Measurements from ENCODE around the gene PCBP4.

Gene PCBP4

DNA sequence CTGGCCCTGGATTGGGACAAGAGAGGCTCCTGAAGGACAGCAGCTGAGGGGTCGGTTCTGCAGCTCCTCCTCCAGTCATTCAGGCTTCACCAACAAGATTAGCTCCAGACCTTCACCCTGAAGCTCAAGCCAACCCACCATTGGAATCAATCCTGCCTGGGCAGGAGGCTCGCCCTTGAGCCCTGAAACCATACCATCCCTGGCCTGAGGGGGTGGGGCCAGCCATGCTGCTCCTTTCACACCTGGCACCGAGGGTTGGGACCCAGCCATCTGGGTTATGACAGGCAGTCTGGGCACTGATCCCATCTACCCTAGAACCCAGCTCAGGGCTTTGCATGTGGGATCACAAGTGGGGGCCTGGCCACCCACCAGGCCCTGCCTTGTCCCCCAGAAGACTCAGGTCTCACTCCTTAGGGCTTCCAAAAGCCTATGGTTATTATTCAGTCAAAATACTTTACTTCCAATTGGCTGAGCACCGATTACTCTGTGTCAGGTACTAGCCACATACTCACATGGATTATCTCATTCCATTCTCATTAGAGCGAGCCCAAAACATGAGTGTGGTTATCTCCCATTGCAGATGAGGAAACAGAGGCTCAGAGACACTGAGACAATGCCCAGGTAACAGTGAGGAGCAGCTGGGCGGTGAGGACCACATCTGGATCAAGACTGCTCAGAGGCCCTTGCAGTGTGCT is 3.5 kb upstream of the PCBP4 start:
- no peak for DNase-seq

DNA sequence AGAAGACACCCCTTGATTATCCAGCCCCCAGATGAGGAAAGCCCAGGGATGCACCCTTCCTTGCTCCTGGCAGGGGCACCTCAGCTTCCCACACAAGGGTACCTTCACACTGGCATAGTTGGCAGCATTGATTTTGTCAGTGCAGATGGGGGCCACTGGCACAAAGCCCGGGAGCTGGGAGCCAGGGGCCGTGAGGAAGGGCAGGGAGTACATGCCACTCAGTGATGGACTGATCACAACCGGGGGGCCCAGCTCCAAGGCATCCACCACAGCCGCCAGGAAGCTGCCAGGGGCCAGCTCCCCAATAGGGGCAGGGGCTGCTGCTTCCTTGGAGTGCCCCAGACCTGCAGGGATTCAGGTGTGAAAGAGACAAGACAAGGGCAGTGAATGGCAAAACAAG is 2.6 kb upstream of the PCBP4 start:
- no peak for DNase-seq

DNA sequence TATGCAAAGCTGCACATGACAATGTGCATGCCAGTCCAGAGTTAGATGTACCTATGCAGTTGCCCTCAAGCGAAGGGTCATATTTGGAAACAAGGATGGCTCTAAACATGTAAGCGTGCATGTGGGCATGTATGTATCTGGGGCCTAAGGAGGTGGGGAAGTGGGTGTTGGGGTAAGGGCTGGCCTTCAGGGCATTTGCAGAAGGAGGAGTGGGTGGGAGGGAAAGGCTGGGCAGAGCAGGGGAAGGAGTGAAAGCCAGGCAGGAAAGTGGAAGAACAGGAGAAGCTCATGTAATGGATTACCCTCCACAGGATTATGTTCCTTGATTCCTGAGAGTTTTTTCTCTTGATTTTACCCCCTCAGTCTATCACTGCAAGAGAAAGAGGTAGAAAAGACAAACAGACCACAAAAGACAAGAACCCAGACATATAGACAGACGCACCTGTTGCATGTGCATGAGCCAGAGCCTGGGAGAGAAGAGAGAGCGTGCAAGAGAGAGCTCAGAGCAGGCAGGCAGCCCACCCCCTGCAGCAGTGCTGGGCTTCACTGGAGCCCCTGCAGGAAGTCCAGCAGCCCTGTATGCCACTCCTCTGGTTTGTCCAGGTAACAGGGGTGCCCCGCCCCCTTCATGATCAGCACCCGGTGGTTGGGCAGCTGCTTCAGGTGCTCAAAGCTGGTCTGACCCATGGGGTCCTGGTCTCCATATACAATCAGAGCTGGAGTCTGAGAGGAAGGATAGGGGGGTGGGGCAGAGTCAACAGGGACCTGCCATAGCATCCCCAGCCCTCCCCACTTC is 1.8 kb upstream of the PCBP4 start:
- no peak for DNase-seq

DNA sequence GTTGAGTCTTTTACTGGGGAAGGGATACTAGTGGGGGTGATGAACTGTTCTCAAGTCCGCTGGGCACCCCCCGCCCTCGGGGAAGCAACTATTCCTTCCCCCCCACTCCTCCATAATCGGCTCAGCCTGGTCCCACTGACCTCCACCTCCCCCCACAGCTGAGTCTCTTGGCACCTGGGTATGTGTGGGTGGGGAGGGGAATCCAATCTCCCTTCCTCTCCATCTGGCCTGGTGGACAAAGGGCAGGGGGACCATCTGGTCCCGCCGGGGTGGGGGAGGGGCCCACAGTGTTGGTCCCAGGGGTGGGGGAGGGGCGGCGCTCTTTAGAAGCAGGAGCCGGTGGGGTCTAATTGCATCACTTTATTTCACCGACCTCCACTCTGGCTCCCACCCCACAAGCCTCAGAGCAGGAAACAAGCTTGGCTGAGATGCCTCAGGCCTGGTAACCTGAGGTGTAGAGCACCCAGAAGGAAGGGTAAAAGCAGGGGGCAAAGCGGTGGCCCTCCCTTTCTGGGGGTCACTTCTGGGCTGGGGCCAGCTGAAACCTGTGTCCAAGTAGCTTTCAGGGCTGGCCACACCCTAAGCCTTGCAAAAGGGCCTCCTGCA is 1.0 kb upstream of the PCBP4 start:
- DNase-seq = no peak

DNA sequence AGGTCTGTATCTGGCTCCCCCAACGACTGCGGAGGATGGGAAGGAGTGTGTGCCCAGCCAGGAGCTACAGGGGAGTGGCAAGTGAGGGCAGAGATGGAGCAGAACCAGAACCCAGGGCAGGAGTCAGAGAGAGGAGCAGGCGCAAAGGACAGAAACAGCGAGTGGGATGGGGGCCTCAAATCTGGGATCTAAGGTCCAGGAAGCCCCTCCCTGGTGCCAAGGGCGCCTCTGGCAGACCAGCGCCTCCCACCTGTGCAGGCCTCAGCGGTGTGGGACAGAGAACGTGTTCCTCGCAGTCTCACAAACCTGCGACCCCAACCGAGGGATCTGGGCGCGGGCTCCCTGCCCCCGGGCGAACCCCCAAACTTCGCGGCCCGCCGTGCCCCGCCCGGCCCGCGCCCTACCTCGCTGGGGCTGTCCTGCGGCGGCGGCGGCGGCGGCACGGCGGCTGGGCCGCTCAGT is 301 bp downstream of the PCBP4 start:
- no peak for DNase-seq

DNA sequence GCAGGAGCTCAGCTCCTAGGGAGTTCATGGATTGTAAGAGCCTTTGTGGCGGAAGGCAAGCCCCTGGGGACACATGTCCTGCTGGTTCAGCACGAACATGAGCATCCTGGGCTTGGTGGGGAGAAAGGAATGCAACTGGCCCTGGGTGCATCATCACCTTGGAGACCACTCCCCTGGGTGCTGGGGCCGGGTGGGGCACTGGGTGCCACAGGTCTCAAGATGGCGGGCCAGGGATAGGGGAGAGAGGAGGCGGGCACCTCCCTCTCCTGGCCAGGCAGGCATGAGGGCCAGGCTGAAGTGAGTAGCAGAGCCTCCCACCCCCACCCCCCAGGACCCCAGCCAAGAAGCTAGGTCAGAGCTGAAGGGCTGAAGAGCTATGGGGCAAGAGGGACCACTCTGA is 768 bp downstream of the PCBP4 start:
- no peak for DNase-seq

DNA sequence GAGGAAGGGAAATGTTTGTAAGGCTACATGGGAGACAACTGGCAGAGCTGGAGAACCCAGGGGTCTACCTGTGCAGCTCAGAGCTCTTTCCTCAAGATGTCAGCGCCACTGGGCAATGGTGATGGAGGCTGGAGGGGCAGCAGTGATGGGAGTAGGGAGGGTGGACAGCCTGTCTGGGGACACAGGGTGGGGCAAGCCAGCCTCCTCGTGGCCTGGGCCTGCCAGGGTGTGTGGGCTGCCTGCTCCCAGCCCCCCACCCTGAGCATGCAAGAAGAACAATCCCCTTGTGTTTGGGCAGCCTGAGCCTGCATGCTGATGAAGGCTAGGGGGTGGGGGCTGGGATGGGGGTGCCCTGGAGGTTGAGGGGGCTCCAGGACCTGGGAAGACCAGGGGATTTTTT is 1.2 kb downstream of the PCBP4 start:
- DNase-seq = no peak

DNA sequence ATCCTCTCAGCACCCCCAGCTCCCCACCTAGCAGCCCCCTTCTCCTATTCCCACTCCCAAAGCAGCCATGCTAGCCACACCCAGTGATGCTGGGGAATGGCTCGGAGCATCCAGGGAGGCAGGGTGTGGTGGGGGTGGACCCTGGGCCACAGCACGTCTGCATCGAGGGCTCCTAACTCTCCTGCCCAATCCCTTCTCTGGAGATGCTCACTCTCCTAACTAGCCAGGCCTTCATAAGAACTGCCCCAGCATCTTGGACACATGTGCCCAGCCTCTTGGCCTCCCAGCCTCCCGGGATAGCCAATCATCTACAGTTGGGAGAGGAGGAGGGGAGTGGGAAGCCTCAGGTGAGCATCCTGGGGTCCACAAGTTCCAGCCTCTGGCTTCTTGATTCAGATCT is 2.7 kb downstream of the PCBP4 start:
- no peak for DNase-seq

DNA sequence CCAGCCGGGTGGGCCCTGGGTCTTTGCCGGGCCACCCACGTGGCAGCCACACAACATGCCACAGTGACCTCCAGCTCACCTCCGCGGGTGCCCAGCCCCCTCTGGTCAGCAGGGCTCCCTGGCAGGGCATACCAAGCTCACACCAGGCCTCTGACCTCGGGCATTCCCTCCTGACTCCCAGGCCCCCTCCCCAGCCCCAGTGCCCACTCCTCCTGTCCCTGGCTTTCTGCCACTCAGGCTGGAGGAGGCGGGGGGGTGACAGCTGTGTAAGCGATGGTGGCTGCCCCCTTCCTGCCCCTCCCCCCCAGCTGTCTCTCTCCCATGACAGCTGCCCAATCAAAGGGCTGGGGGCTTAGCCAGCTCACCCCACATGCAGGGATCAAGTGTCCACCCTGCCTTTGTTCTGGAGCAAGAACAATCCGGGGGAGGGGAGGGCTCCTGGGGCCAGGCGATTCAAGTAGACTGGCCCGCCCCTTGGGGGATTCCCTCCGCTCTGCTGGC is 3.3 kb downstream of the PCBP4 start:
- no peak for DNase-seq

DNA sequence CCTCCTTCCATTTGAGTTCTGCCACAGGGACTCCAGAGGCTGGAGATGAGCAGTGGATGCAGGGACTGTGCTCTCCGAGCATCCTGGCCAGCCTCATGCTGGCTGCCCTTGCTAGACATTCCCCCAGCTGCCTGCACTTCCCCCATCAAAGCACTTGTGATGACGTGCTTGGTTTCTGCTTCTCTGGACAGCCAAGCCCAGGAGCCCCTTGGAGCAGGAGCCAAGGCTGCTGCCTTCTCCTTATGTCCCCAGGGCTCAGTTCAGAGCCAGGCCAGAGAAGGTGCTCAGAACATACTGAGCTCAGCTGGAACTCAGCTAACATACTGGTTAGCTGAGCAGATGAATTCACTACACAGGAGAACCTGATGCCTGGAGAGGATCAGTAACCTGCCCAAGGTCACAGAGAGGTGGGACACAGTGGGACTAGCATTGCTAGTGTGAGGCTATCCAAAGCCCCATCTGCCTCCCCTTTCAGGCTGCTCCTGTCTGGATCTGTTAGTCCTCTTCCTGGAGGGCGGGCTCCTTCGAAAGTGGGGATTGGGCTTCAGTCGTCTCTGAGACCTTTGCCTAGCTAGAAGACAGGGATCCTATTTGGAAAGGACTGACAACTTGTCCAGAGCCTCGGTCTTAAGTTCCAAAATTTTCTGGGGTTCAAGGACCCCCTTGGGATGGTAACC is 4.3 kb downstream of the PCBP4 start:
- no peak for DNase-seq

DNA sequence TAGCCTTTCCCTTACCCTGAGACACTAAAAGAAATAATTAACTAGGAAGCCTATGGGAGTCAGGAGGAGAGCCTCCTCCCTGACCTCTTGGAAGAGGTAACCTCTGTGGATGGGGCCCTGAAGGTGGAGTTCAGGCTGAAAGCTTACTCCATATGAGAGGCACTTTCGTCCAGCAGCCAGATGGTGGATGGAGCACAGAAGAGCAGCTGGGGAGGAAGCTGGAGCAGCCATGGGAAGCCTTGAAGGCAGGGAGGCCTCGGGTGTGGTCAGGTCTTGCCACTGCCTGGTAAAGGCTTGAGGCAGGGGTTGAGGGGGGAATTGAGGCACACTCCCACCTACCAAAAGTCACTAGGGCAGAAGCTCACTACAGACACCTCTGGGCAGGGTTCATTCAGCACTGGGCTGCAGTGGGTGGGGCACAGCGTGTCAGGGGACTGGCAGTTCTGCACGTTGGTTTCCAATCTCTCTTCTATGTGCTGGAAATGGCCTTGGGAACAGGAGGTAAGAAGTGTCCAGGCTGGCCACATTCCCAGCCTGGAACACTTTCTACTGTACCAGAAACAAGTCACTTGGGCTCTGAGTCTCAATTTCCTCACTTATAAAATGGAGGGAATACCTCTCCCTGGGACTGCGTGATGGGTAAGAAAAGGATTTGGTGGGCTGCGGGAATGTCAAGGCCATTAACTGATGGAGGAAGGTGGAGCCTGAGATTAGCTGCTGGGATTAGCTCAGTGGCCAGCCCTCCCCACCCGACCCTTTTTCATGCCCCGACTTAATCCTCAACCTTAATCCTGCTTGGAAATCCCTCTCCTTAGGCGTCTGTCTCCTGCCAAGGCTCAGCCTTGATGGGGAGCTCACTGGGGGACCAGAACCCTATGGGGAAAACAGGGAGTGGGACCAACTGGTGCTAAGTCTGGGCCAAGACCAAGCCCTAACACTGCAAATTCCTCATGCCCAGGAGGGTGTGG is 5.4 kb downstream of the PCBP4 start:
- DNase-seq = no peak

DNA sequence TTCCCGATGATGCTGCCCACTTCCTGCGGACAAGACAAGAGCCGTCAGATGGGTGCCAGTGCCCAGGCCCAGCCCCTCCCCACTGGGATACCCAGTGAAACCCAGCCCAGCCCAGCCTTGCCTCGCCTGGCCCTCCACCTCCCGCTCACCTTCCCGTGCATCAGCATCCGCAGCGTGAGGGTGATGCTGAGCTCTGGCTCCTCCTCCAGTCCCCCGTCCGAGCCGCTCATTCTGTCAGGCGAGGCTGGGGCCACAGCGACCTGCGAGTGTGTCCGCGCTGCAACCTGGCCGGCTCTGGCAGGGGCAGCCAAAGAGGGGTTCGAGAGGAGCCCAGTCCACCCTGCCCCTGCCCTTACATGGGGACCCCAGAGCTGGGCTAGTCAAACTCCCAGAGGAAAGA is 6.2 kb downstream of the PCBP4 start:
- no peak for DNase-seq

DNA sequence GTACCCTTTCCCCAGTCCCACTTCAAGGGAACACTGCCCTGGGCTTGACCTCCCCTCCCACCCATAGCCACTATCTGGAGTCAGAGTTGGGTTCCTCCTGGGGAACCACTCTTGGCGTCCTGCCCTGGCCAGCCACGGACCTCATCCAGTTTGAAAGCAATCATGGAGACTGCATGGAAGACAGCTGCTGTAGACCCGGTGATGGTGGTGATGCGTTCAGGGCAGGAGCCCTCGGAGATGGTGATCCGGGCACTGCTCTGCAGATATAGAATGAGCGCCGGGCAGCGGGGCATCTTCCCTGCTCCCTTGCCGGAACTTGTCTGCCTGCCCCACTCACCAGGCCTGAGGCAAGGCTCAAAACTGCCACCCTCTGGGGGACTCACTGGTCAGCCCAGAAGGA is 6.9 kb downstream of the PCBP4 start:
- DNase-seq = no peak

DNA sequence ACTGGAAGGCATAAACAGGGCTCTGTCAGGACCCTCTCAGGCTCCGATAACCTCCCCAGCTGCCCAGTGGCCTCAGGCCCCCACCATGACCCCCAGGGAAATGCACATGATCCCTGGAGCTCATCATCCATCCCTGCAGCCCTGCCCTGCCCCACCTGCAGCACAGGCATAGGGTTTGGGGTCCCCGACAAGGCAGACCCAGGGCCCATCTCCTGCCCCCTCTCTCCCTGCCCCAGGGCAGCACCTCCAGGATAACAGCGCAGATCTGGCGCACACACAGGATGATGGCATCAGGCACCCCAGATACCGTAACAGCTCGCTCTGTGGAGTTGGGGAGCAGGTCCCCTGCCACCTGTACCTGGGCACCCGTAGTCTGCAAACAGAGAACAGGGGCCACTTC is 7.6 kb downstream of the PCBP4 start:
- no peak for DNase-seq

DNA sequence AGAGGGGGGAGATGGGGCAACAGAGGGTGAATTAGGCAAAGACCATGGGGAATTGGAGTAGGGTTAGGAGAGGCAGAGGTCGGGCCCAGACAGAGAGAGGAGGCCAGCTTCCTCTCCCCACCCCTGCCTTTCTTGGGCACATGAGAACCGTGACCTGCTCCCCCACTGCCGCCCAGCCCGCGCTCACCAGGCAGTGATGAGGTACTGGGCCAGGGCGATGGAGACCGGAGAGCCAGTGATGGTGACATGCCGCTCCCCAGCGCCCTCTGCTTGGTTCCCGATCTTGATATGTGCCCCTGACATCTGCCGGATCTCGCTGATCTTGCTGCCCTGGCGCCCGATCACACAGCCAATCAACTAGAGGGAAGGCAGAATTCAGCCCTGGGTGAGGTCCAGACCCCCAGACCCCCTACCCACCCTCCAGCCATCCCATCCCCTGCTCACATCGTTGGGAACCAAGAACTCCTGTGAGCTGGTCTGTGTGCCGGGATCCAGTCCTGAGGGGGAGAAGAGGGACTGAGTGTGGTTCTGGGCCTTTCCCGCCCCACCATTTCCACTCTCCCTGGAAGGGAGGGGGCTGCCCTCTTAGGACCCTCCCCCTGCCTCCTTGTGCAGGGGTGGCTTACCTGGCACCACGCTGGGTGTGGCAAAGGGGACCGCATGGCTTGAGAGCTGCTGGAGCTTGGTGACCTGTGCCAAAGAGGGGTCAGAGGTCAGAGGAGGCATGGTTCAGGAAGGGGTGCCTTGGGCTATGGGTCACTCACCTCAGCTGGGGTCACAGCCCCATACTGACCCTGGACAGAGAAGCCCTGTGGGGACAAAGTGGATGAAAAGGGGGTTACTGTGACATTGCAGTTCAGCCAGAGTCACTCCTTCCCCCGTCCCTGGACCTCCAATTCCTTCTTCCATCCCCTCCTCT is 8.4 kb downstream of the PCBP4 start:
- DNase-seq = no peak

DNA sequence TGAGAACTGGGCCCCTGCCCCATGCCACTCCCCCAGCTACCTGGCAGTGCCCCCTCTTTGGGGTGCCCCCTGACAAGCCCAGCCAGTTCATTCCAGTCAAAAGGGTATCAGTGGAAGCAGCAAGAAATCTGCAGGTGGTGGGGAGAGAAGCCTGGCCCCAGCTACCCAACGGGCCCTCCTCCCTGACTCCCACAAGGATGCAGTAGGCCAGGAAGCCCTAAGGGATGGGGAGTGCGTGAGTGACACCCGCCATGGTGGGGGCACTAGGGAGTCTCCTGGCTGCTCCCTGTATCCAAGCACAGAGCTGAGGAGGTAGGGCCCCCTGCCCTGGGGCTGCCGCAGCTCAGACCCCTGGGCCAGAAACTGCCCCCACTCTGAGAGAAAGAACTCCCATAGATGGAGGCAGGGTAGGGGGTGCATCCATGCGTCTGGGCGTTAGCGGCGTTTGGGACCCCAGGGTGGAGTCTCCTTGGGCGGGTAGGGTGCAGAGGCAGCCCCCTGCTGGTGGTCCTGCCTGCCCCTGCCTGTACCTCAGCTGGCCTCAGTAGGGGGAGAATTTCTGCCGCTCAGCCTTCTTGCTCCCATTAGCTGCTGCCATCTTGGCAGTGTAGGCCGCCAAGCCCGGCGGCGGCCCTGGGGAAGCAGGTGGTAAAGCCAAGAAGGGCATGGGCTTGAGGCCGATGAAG is 9.6 kb downstream of the PCBP4 start:
- no peak for DNase-seq

DNA sequence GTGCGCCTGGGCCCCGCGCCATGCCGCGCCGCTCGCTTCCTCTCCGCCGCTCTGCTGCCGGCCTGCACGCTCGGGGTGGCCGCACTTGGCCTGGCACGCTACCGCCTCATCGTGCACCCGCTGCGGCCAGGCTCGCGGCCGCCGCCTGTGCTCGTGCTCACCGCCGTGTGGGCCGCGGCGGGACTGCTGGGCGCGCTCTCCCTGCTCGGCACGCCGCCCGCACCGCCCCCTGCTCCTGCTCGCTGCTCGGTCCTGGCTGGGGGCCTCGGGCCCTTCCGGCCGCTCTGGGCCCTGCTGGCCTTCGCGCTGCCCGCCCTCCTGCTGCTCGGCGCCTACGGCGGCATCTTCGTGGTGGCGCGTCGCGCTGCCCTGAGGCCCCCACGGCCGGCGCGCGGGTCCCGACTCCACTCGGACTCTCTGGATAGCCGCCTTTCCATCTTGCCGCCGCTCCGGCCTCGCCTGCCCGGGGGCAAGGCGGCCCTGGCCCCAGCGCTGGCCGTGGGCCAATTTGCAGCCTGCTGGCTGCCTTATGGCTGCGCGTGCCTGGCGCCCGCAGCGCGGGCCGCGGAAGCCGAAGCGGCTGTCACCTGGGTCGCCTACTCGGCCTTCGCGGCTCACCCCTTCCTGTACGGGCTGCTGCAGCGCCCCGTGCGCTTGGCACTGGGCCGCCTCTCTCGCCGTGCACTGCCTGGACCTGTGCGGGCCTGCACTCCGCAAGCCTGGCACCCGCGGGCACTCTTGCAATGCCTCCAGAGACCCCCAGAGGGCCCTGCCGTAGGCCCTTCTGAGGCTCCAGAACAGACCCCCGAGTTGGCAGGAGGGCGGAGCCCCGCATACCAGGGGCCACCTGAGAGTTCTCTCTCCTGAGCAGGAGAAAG is 11.1 kb downstream of the PCBP4 start:
- peak; percentile 41 for DNase-seq

DNA sequence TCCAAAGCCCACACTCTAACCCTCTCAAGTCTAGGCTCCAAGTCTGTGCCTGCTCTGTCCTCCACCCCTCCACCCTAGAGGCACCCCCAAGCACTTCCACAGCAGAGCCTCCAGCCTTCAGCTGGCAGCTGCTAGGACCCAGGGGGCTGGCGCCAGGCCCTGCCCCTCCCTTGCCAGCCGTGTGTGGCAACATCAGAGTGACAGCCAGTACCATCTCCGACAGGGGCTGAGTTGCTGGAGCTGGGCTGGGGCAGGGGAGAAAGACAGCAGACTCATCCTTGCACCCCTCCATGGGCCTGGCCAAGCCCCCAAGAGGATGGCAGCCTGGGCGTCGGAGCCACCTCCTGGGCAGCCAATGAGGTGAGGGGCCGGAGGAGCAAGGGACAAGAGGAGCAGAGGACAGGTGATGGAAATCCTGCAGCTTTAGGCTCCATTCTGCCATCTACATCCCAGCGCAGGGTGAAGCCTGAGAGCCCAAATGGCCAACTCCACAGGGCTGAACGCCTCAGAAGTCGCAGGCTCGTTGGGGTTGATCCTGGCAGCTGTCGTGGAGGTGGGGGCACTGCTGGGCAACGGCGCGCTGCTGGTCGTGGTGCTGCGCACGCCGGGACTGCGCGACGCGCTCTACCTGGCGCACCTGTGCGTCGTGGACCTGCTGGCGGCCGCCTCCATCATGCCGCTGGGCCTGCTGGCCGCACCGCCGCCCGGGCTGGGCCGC is 11.9 kb downstream of the PCBP4 start, which contains the start of gene GPR62:
Gene GPR62 (plus strand): TSS at position 207 of the 718 bp plus-strand sequence. CDS start 272 bp downstream, at position 479.
- no peak for DNase-seq
